IMR-90 (cell line): ENCODE measurements around the gene TBC1D22A. TPM values are rescaled to one million over a fixed set of nuclear protein-coding genes. Genes with fewer than 3 reads are reported as not detected.
A peak's percentile ranks its signal among the peaks of the same experiment; 100 is the strongest.

Experiments
- ATAC-seq: fragments of 200-7000 bp; cut with Tn5 transposase; 2 replicates; pipeline ENCODE4 v1.9.1; 2020; ENCODE audit warnings: low read depth, mild to moderate bottlenecking, moderate library complexity
- BruUV-seq: library from RNA; stranded (reverse); fragments of 400-500 nt; replicated peaks from 2 replicates; lab custom pipeline; 2021; lab: Mats Ljungman, UMichigan
- CTCF ChIA-PET: fragments of 300-600 bp; formaldehyde crosslinking; extraction: SDS; loops from one replicate; lab custom pipeline; 2021; ENCODE audit warnings: antibody characterized with exemption; lab: Yijun Ruan, JAX
- POLR2A ChIA-PET: fragments of 300-600 bp; sonication (Branson Sonifier 250); formaldehyde crosslinking; loops from one replicate; lab custom pipeline; 2022; ENCODE audit warnings: antibody characterized with exemption; ENCODE audit not compliant: unreplicated experiment; lab: Charles Lee
- DNase-seq: peaks from one replicate; pipeline ENCODE4 v3.0.0; 2013
- H2AFZ ChIP-seq: replicated peaks from 2 replicates; pipeline ENCODE3; 2013; ENCODE audit warnings: low read length, mild to moderate bottlenecking; ENCODE audit not compliant: poor library complexity
- H2AK5ac ChIP-seq: 2 replicates; pipeline ENCODE4 v1.6.1; 2013; ENCODE audit warnings: low read depth, low read length, inconsistent platforms
- H2AK9ac ChIP-seq: replicated peaks from 2 replicates; pipeline ENCODE3; 2013; ENCODE audit warnings: mild to moderate bottlenecking, low read depth, low read length, moderate library complexity; ENCODE audit not compliant: poor library complexity
- H2BK120ac ChIP-seq: 2 replicates; pipeline ENCODE4 v1.6.1; 2013; ENCODE audit warnings: low read depth, low read length, inconsistent platforms
- H2BK15ac ChIP-seq: 3 replicates; pipeline ENCODE4 v1.6.1; 2013; ENCODE audit warnings: low read depth, low read length, inconsistent platforms
- H2BK20ac ChIP-seq: 2 replicates; pipeline ENCODE4 v1.6.1; 2013; ENCODE audit warnings: low read depth, mild to moderate bottlenecking, inconsistent platforms, low read length, moderate library complexity
- H2BK5ac ChIP-seq: 2 replicates; pipeline ENCODE4 v1.6.1; 2013; ENCODE audit warnings: mild to moderate bottlenecking, low read depth, low read length, inconsistent platforms; ENCODE audit not compliant: poor library complexity, severe bottlenecking
- H3K14ac ChIP-seq: replicated peaks from 2 replicates; pipeline ENCODE4 v1.6.1; 2013; ENCODE audit warnings: low read depth, low read length, inconsistent platforms
- H3K18ac ChIP-seq: 2 replicates; pipeline ENCODE4 v1.6.1; 2013; ENCODE audit warnings: low read depth, low read length, control low read depth
- H3K23ac ChIP-seq: 2 replicates; pipeline ENCODE4 v1.6.1; 2013; ENCODE audit warnings: low read depth, low read length, inconsistent platforms
- H3K27ac ChIP-seq: 2 replicates; pipeline ENCODE4 v1.5.1; 2013; ENCODE audit warnings: mild to moderate bottlenecking, control low read depth, low read length; ENCODE audit not compliant: insufficient read depth
- H3K27me3 ChIP-seq: 2 replicates; pipeline ENCODE4 v1.6.1; 2013; ENCODE audit warnings: low read length; ENCODE audit not compliant: control insufficient read depth, insufficient read depth
- H3K36me3 ChIP-seq: 2 replicates; pipeline ENCODE4 v1.6.1; 2013; ENCODE audit warnings: low read length, mixed read lengths; ENCODE audit not compliant: control insufficient read depth, insufficient read depth
- H3K4ac ChIP-seq: 2 replicates; pipeline ENCODE4 v1.6.1; 2013; ENCODE audit warnings: low read depth, low read length, inconsistent platforms
- H3K4me1 ChIP-seq: 2 replicates; pipeline ENCODE4 v1.6.1; 2013; ENCODE audit warnings: low read length, mixed read lengths; ENCODE audit not compliant: control insufficient read depth, insufficient read depth
- H3K4me2 ChIP-seq: 2 replicates; pipeline ENCODE4 v1.6.1; 2013; ENCODE audit warnings: low read depth, mild to moderate bottlenecking, control low read depth, low read length, moderate library complexity
- H3K4me3 ChIP-seq: 2 replicates; pipeline ENCODE4 v1.5.1; 2013; ENCODE audit warnings: low read depth, mild to moderate bottlenecking, control low read depth, low read length, moderate library complexity; ENCODE audit not compliant: insufficient read depth
- H3K56ac ChIP-seq: 2 replicates; pipeline ENCODE4 v1.6.1; 2013; ENCODE audit warnings: low read length, inconsistent platforms; ENCODE audit not compliant: insufficient read depth; ENCODE audit errors: extremely low read depth
- H3K79me1 ChIP-seq, 2 experiments: 2 replicates each; pipeline ENCODE4 v1.6.1; 2013; ENCODE audit warnings: low read length in 2 of 2, inconsistent platforms in 1 of 2, low read depth in 1 of 2
- H3K9ac ChIP-seq: 2 replicates; pipeline ENCODE4 v1.6.1; 2013; ENCODE audit warnings: low read depth, low read length, control low read depth
- H3K9me1 ChIP-seq: 2 replicates; pipeline ENCODE4 v1.6.1; 2013; ENCODE audit warnings: low read length, inconsistent platforms; ENCODE audit not compliant: insufficient read depth
- H3K9me3 ChIP-seq: 2 replicates; pipeline ENCODE4 v1.6.1; 2013; ENCODE audit warnings: low read length; ENCODE audit not compliant: control insufficient read depth, insufficient read depth
- H4K20me1 ChIP-seq: 2 replicates; pipeline ENCODE4 v1.6.1; 2013; ENCODE audit warnings: low read length, inconsistent platforms; ENCODE audit not compliant: insufficient read depth
- H4K5ac ChIP-seq: 2 replicates; pipeline ENCODE4 v1.6.1; 2013; ENCODE audit warnings: mild to moderate bottlenecking, low read depth, low read length, control low read depth
- H4K8ac ChIP-seq, 2 experiments: 2 replicates each; pipeline ENCODE4 v1.6.1; 2013; ENCODE audit warnings: low read depth in 2 of 2, low read length in 2 of 2, control low read depth in 1 of 2, inconsistent platforms in 1 of 2
- H4K91ac ChIP-seq: 2 replicates; pipeline ENCODE4 v1.6.1; 2013; ENCODE audit warnings: low read depth, low read length, inconsistent platforms; ENCODE audit not compliant: insufficient read depth
- CTCF ChIP-seq: conservative IDR thresholded peaks from 2 replicates; pipeline ENCODE4 v1.5.1; 2012; ENCODE audit warnings: mild to moderate bottlenecking, low read depth, low read length, improper control_type of control experiment
- MAFK ChIP-seq: IDR thresholded peaks from 2 replicates; pipeline ENCODE4 v1.6.1; 2012; ENCODE audit warnings: low read depth, low read length, improper control_type of control experiment
- NFE2L2 ChIP-seq: fragments of 150-350 bp; IDR thresholded peaks from 2 replicates; pipeline ENCODE4 v1.6.1; 2016; ENCODE audit warnings: low read depth, mild to moderate bottlenecking, low read length
- POLR2A ChIP-seq: IDR thresholded peaks from 2 replicates; pipeline ENCODE4 v1.6.1; 2012; ENCODE audit warnings: mild to moderate bottlenecking, low read depth, low read length
- RAD21 ChIP-seq: IDR thresholded peaks from 2 replicates; pipeline ENCODE4 v1.6.1; 2012; ENCODE audit warnings: low read length, improper control_type of control experiment
- WGBS, 2 experiments: methylation state at CpG; one replicate each; pipeline versions ENCODE4 v1.1.5 to v1.1.7; 2013; ENCODE audit warnings: missing lambda C conversion rate in 2 of 2; ENCODE audit not compliant: insufficient read length in 1 of 2; ENCODE audit errors: extremely low coverage in 2 of 2; 5-methylcytosine and 5-hydroxymethylcytosine counted together
- dilution Hi-C: fragments of 300-500 bp; cut with HindIII; formaldehyde crosslinking; loops from one replicate; pipeline ENCODE4 v1.14.3; 2018; ENCODE audit warnings: low sequenced_read_pairs; ENCODE audit not compliant: unreplicated experiment
- in situ Hi-C: fragments of 300-500 bp; cut with MboI; formaldehyde crosslinking; loops from 3 replicates; pipeline ENCODE4 v1.14.3; 2019; ENCODE audit warnings: low sequenced_read_pairs, inconsistent platforms, mixed read lengths
- intact Hi-C: fragments of 100-400 bp; cut with micrococcal nuclease; formaldehyde crosslinking; loops from 2 replicates; pipeline ENCODE4 v1.10.0; 2022
- polyA plus RNA-seq, 3 experiments: library from polyadenylated mRNA; depleted of rRNA; stranded (reverse); fragments of >200 nt; gene quantifications; 2 replicates each; pipeline ENCODE4 v1.2.3, GENCODE V29; 2012; ENCODE audit warnings: low replicate concordance in 1 of 3
- total RNA-seq: library from RNA; depleted of rRNA; stranded (reverse); fragments of >200 nt; gene quantifications from 2 replicates; pipeline ENCODE4 v1.2.3, GENCODE V29; 2012

Gene TBC1D22A
- total and polyA plus RNA-seq, 2 of the 4 experiments (the other 2 are of a cell fraction), result 9.0 to 16.7 TPM

- Histone ChIP-seq H2AFZ (no peak overlapping the region), H2BK15ac (no peak overlapping the region), H3K23ac (no peak overlapping the region), H3K27me3 (no peaks in the 10 kb centered on the region), H3K4me3 (no peak overlapping the region), H2BK5ac (no peak overlapping the region), H3K9me1 (peaks cover 24% of the 10 kb centered on the region), H4K8ac (no peak overlapping the region), H3K27ac (no peak overlapping the region), H3K56ac (no peak overlapping the region), H2AK9ac (no peak overlapping the region), H2BK20ac (no peak overlapping the region), H3K18ac (no peak overlapping the region), H3K79me1 (peaks cover 8 to 43% of the 10 kb centered on the region in 2 experiments; a peak in 3 of 4 replicates), H4K20me1 (peaks cover 8% of the 10 kb centered on the region), H2BK120ac (no peak overlapping the region), H3K14ac (no peak overlapping the region), H3K4me2 (no peak overlapping the region), H4K91ac (no peak overlapping the region), H3K9me3 (no peaks in the 10 kb centered on the region), H3K9ac (no peak overlapping the region), H2AK5ac (no peak overlapping the region), H3K36me3 (no peaks in the 10 kb centered on the region), H3K4me1 (peaks cover 19% of the 10 kb centered on the region), H3K4ac (no peak overlapping the region), H4K5ac (no peak overlapping the region)
- 80% methylated on average over 2 of the region's 5 CpGs; no CpG with 5 or more reads in 1 of the 2 experiments for WGBS, 2 experiments
- CTCF ChIA-PET, result no interaction called here
- in situ Hi-C loops (no loop called here), dilution Hi-C loops (no loop called here), intact Hi-C loops (no loop called here)
- ATAC-seq, result no peak
- POLR2A ChIA-PET, result no interaction called here
- DNase-seq, result no peak
- TF ChIP-seq NFE2L2 (no peak), CTCF (peak; percentile 22; the same call in 1 of the 2 replicates), RAD21 (0 out of 2 replicates have a peak, but pooled peaks have one; percentile 5), POLR2A (no peak), MAFK (no peak)
- BruUV-seq, result no TSS peak
These were observed 169.0 kb downstream of the TBC1D22A start for GRCh38 chr22:46931414-46931813.
